Measurements from ENCODE around the gene CCR5. TPM values are rescaled to one million over a fixed set of nuclear protein-coding genes. Genes with fewer than 3 reads are reported as not detected.
A peak's percentile ranks its signal among the peaks of the same experiment; 100 is the strongest.

The CCR5 gene
- total and polyA plus RNA-seq, 4 experiments from 2014 or later = 0.59 to 6.9 (median 6.2) TPM

DNA sequence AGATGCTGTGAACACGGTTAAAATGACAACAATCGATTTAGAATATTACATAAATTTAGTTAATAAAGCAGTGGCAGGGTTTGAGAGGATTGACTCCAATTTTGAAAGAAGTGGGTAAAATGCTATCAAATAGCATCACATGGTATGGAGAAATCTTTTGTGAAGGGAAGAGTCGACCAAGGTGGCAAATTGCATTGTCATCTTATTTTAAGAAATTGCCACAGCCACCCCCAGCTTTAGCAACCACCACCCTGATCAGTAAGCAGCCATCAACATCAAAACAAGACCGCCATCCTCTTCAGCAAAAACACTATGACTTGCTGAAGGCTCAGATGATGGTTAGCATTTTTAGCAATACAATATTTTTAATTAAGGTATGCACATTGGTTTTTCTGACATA is 5.7 kb upstream of the CCR5 start:
- no peaks in the 10 kb centered on the region for H3K9me3 Mint-ChIP-seq
- Histone ChIP-seq H3K4me1 (ENCODE audit: insufficient read depth, low read length) (peaks cover 54% of the 10 kb centered on the region), H3K4me3 (ENCODE audit: low read length in 2 of 2) (no peak overlapping the region), H3K9me3 (ENCODE audit: control insufficient read depth in 1 of 2, low read length in 2 of 2) (no peaks in the 10 kb centered on the region), H3K36me3 (ENCODE audit: insufficient read depth, low read length) (no peaks in the 10 kb centered on the region), H3K27ac (ENCODE audit: low read depth, low read length) (no peak overlapping the region), H3K27me3 (ENCODE audit: insufficient read depth, low read length) (no peaks in the 10 kb centered on the region)
- intact Hi-C loops (cut with micrococcal nuclease) = no loop called here
- no peaks in the 10 kb centered on the region for H3K27me3 Mint-ChIP-seq
- no peak for DNase-seq
- POLR2A ChIA-PET (ENCODE audit: partially characterized antibody) = no interaction called here
- H3K4me3 Mint-ChIP-seq = no peak overlapping the region
- H3K4me1 Mint-ChIP-seq = peaks cover 35 to 81% (median 64%) of the 10 kb centered on the region in 4 donors
- CTCF ChIA-PET (ENCODE audit: partially characterized antibody) = interaction anchor here (1.0 to 1.1 kb wide), 3 partner anchors 10 to 124 kb away, joined by 3 to 7 read pairs (median 4); no protein-coding TSS in a partner anchor
- peaks cover 0 to 7% of the 10 kb centered on the region in 2 donors for H3K36me3 Mint-ChIP-seq
- H3K27ac Mint-ChIP-seq = peak overlapping the region in 1 of 7 donors; percentile 64

GRCh38 chr3:46365737-46366524 is 4.8 kb upstream of the CCR5 start:
- intact Hi-C loops (cut with micrococcal nuclease) = no loop called here
- Histone ChIP-seq H3K27ac (ENCODE audit: low read depth, low read length) (no peak overlapping the region), H3K4me1 (ENCODE audit: insufficient read depth, low read length) (peaks cover 54% of the 10 kb centered on the region), H3K9me3 (ENCODE audit: control insufficient read depth in 1 of 2, low read length in 2 of 2) (no peaks in the 10 kb centered on the region), H3K36me3 (ENCODE audit: insufficient read depth, low read length) (no peaks in the 10 kb centered on the region), H3K4me3 (ENCODE audit: low read length in 2 of 2) (no peak overlapping the region), H3K27me3 (ENCODE audit: insufficient read depth, low read length) (no peaks in the 10 kb centered on the region)
- Mint-ChIP-seq H3K36me3 (peaks cover 0 to 5% of the 10 kb centered on the region in 2 donors), H3K4me1 (peaks cover 34 to 81% (median 63%) of the 10 kb centered on the region in 4 donors), H3K27me3 (no peaks in the 10 kb centered on the region), H3K27ac (peak overlapping the region in 3 of 7 donors; percentile 54 to 80 (median 74)), H3K9me3 (no peaks in the 10 kb centered on the region), H3K4me3 (peak overlapping the region in 2 of 8 donors; percentile 27 to 50)
- no peak for DNase-seq
- POLR2A ChIA-PET (ENCODE audit: partially characterized antibody) = interaction anchor here (0.9 to 7.4 kb wide), 3 partner anchors 82 to 91 kb away, joined by 3 to 86 read pairs (median 46); no protein-coding TSS in a partner anchor
- CTCF ChIA-PET (ENCODE audit: partially characterized antibody) = interaction anchor here (1.5 to 13.1 kb wide), 5 partner anchors 80 to 284 kb away, joined by 5 to 275 read pairs (median 73); no protein-coding TSS in a partner anchor

DNA sequence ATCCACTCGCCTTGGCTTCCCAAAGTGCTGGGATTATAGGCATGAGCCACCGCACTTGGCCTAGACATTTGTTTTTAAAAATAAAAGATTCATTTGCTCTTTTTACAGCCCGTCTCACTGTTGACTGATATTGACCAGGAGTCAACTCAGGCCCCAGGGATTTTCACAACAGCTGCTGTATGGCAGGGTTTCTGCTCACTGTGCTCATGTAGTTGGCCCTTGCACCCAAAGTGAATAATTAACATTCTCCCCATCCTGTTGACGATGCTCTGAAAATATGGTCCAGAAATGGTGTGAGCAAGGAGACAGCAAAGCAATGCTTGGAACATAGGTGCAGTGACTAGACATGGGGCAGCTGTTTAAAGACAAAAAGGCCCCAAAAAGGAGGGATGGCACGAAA is 2.9 kb upstream of the CCR5 start:
- no peak for DNase-seq
- Mint-ChIP-seq H3K4me1 (peaks cover 37 to 80% (median 62%) of the 10 kb centered on the region in 4 donors), H3K27me3 (no peaks in the 10 kb centered on the region), H3K36me3 (peaks cover 0 to 3% of the 10 kb centered on the region in 2 donors), H3K4me3 (peak overlapping the region in 4 of 8 donors; percentile 57 to 77 (median 74)), H3K9me3 (no peaks in the 10 kb centered on the region), H3K27ac (peak overlapping the region in 6 of 7 donors; percentile 71 to 95 (median 84))
- H3K36me3 ChIP-seq (ENCODE audit: insufficient read depth, low read length) = no peaks in the 10 kb centered on the region
- no peak overlapping the region for H3K27ac ChIP-seq (ENCODE audit: low read depth, low read length)
- H3K4me3 ChIP-seq (ENCODE audit: low read length in 2 of 2) = no peak overlapping the region
- peaks cover 55% of the 10 kb centered on the region for H3K4me1 ChIP-seq (ENCODE audit: insufficient read depth, low read length)
- ChIA-PET POLR2A (ENCODE audit: partially characterized antibody) (interaction anchor here (1.1 to 7.4 kb wide), 14 partner anchors 13 to 429 kb away, joined by 3 to 109 read pairs (median 13); partner anchors contain the start of genes CCR2 and CXCR6), CTCF (ENCODE audit: partially characterized antibody) (interaction anchor here (0.6 to 13.1 kb wide), 31 partner anchors 8 to 428 kb away, joined by 3 to 275 read pairs (median 14); partner anchors contain the start of genes CCR1, CCR2 and CXCR6)
- no peaks in the 10 kb centered on the region for H3K27me3 ChIP-seq (ENCODE audit: insufficient read depth, low read length)
- intact Hi-C loops (cut with micrococcal nuclease) = loop anchor here (1.0 to 2.0 kb wide), 3 partner anchors 19 to 429 kb away; no protein-coding TSS in a partner anchor
- H3K9me3 ChIP-seq (ENCODE audit: control insufficient read depth in 1 of 2, low read length in 2 of 2) = no peaks in the 10 kb centered on the region

DNA sequence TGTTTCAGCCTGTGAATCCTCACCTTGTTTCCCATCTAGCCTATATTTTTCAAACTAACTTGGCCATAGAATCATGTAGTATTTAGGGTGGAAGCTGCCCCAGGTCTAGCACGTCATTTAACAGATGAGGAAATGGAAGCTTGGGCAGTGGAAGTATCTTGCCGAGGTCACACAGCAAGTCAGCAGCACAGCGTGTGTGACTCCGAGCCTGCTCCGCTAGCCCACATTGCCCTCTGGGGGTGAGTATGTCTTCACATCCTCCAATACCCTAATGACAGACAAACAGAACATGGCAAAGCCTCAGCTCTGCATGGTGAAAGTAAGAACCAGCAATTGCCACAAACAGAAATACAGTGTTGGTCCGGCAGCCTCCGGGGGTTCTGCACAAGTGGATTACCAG is 2.2 kb upstream of the CCR5 start:
- Histone ChIP-seq H3K36me3 (ENCODE audit: insufficient read depth, low read length) (no peaks in the 10 kb centered on the region), H3K4me3 (ENCODE audit: low read length in 2 of 2) (no peak overlapping the region), H3K27ac (ENCODE audit: low read depth, low read length) (peak overlapping the region; percentile 52), H3K27me3 (ENCODE audit: insufficient read depth, low read length) (no peaks in the 10 kb centered on the region), H3K9me3 (ENCODE audit: control insufficient read depth in 1 of 2, low read length in 2 of 2) (no peaks in the 10 kb centered on the region), H3K4me1 (ENCODE audit: insufficient read depth, low read length) (peaks cover 63% of the 10 kb centered on the region)
- ChIA-PET POLR2A (ENCODE audit: partially characterized antibody) (interaction anchor here (0.9 to 7.4 kb wide), 20 partner anchors 9 to 430 kb away, joined by 3 to 109 read pairs (median 11); partner anchors contain the start of genes CCR1, CCR2 and CXCR6), CTCF (ENCODE audit: partially characterized antibody) (interaction anchor here (0.6 to 13.1 kb wide), 37 partner anchors 9 to 1248 kb away, joined by 3 to 275 read pairs (median 6); partner anchors contain the start of genes CCR1, CCR2 and CXCR6)
- peak; percentile 71 to 81 (median 75) for DNase-seq
- H3K27me3 Mint-ChIP-seq = no peaks in the 10 kb centered on the region
- H3K36me3 Mint-ChIP-seq = peaks cover 0 to 10% of the 10 kb centered on the region in 2 donors
- H3K27ac Mint-ChIP-seq = peak overlapping the region; percentile 57 to 95 (median 83)
- peak overlapping the region in 7 of 8 donors; percentile 62 to 80 (median 73) for H3K4me3 Mint-ChIP-seq
- peaks cover 42 to 82% (median 67%) of the 10 kb centered on the region in 4 donors for H3K4me1 Mint-ChIP-seq
- no peaks in the 10 kb centered on the region for H3K9me3 Mint-ChIP-seq
- intact Hi-C loops (cut with micrococcal nuclease) = loop anchor here (1.0 to 2.0 kb wide), 3 partner anchors 20 to 430 kb away; no protein-coding TSS in a partner anchor

DNA sequence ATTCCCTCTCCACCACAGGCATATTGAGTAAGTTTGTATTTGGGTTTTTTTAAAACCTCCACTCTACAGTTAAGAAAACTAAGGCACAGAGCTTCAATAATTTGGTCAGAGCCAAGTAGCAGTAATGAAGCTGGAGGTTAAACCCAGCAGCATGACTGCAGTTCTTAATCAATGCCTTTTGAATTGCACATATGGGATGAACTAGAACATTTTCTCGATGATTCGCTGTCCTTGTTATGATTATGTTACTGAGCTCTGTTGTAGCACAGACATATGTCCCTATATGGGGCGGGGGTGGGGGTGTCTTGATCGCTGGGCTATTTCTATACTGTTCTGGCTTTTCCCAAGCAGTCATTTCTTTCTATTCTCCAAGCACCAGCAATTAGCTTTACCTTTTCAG is 1.6 kb upstream of the CCR5 start:
- H3K9me3 ChIP-seq (ENCODE audit: control insufficient read depth in 1 of 2, low read length in 2 of 2) = no peaks in the 10 kb centered on the region
- Mint-ChIP-seq H3K9me3 (no peaks in the 10 kb centered on the region), H3K36me3 (peaks cover 0 to 10% of the 10 kb centered on the region in 2 donors), H3K4me1 (peaks cover 43 to 82% (median 69%) of the 10 kb centered on the region in 4 donors), H3K4me3 (peak overlapping the region in 6 of 8 donors; percentile 46 to 84 (median 71)), H3K27ac (peak overlapping the region; percentile 81 to 93 (median 85)), H3K27me3 (no peaks in the 10 kb centered on the region)
- peak overlapping the region; percentile 52 for H3K27ac ChIP-seq (ENCODE audit: low read depth, low read length)
- POLR2A ChIA-PET (ENCODE audit: partially characterized antibody) = interaction anchor here (0.7 to 7.4 kb wide), 23 partner anchors 9 to 431 kb away, joined by 3 to 109 read pairs (median 11); partner anchors contain the start of genes CCR1, CCR2 and CXCR6
- peaks cover 69% of the 10 kb centered on the region for H3K4me1 ChIP-seq (ENCODE audit: insufficient read depth, low read length)
- H3K27me3 ChIP-seq (ENCODE audit: insufficient read depth, low read length) = no peaks in the 10 kb centered on the region
- CTCF ChIA-PET (ENCODE audit: partially characterized antibody) = interaction anchor here (0.6 to 13.1 kb wide), 36 partner anchors 9 to 1249 kb away, joined by 3 to 275 read pairs (median 10); partner anchors contain the start of genes CCR1, CCR2 and CXCR6
- DNase-seq = no peak
- intact Hi-C loops (cut with micrococcal nuclease) = loop anchor here (2.0 kb wide), 2 partner anchors 20 to 430 kb away; no protein-coding TSS in a partner anchor
- H3K4me3 ChIP-seq (ENCODE audit: low read length in 2 of 2) = peak overlapping the region in 1 of 2 donors; percentile 17
- H3K36me3 ChIP-seq (ENCODE audit: insufficient read depth, low read length) = no peaks in the 10 kb centered on the region

- Histone ChIP-seq H3K9me3 (ENCODE audit: control insufficient read depth in 1 of 2, low read length in 2 of 2) (no peaks in the 10 kb centered on the region), H3K4me1 (ENCODE audit: insufficient read depth, low read length) (peaks cover 74% of the 10 kb centered on the region), H3K27me3 (ENCODE audit: insufficient read depth, low read length) (no peaks in the 10 kb centered on the region), H3K27ac (ENCODE audit: low read depth, low read length) (peak overlapping the region; percentile 52), H3K4me3 (ENCODE audit: low read length in 2 of 2) (peak overlapping the region in 1 of 2 donors; percentile 17), H3K36me3 (ENCODE audit: insufficient read depth, low read length) (no peaks in the 10 kb centered on the region)
- ChIA-PET CTCF (ENCODE audit: partially characterized antibody) (interaction anchor here (0.8 to 13.1 kb wide), 35 partner anchors 8 to 537 kb away, joined by 3 to 275 read pairs (median 13); partner anchors contain the start of genes CCR1, CCR2 and CXCR6), POLR2A (ENCODE audit: partially characterized antibody) (interaction anchor here (0.7 to 7.4 kb wide), 26 partner anchors 8 to 429 kb away, joined by 3 to 109 read pairs (median 9); partner anchors contain the start of genes CCR1, CCR2 and CXCR6)
- H3K9me3 Mint-ChIP-seq = peaks cover 0 to 2% (median 0%) of the 10 kb centered on the region in 8 donors
- peaks cover 0 to 14% of the 10 kb centered on the region in 2 donors for H3K36me3 Mint-ChIP-seq
- no peak for DNase-seq
- H3K4me3 Mint-ChIP-seq = peak overlapping the region; percentile 16 to 84 (median 65)
- H3K27me3 Mint-ChIP-seq = no peaks in the 10 kb centered on the region
- H3K27ac Mint-ChIP-seq = peak overlapping the region; percentile 81 to 93 (median 85)
- H3K4me1 Mint-ChIP-seq = peaks cover 48 to 87% (median 73%) of the 10 kb centered on the region in 4 donors
- intact Hi-C loops (cut with micrococcal nuclease) = loop anchor here (2.0 to 10.0 kb wide), 4 partner anchors 21 to 605 kb away; no protein-coding TSS in a partner anchor
Measured at GRCh38 chr3:46369675-46370132, 1.0 kb upstream of the CCR5 start.
